HG02798 (cell line): Measurements from ENCODE around the gene DPH7.
"Not testable (repeated sequence)": the region's sequence is repeated elsewhere in the genome, so short reads cannot be mapped to it uniquely, and the experiment has no call there.

Source experiments
- ATAC-seq: cut with Tn5 transposase; IDR thresholded peaks from one replicate; pipeline ENCODE4 v1.9.1; 2021; ENCODE audit warnings: mild to moderate bottlenecking; ENCODE audit not compliant: unreplicated experiment, poor library complexity

DPH7 gene

GRCh38 chr9:137522746-137523455, 55.8 kb downstream of the DPH7 start:
- no peak for ATAC-seq

DNA sequence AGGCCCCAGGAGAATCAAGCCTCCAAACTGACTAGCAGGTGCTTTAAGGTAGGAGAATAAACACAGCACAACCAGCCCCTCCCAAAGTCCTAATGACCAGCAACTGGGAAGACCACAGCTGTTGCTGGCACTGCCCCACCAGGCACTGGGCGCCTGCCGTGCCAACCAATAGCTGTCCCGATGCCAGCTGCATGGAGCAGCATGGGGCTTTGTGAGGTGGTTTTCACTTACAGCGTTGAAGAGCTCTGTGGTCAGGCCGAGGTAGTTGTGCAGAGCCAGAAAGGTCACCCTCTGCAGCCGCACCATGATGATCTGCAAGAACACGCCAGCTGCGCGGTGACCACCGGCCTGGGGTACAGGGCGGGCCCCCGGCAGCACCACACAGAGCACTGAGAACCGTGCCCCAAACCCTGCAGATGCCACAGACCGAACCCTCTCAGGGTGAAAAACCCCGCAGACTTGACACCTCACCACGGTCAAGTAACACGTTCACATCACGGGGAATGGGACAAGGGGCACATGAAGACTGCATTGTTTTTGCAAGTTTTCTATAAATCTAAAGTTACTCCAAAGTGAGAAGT, 57.2 kb downstream of the DPH7 start:
- no peak for ATAC-seq

DNA sequence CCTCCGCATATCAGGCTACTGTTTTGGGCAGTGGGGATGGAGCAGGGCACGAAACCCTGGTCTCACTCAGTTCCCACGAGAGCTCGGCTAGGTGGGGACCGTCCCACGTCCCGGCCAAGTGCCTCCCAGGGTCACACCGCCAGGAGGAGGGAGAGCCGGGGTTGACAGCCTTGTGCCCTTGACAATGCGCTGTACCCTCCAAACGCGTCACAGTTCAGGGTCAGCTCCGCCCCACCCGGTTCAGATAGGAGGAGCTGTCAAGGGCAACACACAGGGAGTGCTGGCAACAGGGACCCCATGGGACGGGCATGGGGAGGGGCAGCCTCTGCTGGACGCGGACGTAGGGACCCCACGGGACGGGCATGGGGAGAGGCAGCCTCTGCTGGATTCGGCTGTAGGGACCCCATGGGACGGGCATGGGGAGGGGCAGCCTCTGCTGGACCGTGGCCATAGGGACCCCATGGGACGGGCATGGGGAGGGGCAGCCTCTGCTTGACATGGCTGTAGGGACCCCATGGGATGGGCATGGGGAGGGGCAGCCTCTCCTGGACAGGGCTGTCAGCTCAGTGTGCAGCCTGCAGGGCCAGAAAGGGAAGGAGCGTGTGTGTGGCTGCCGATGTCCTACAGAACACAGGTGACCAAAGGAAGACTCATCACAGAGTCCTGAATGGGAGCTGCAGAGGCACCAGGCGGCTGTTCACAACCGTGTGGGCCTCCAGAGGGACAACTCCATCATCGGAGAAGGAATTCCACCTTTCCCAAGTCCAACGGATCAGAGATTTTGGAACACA, 57.9 kb downstream of the DPH7 start:
- ATAC-seq = no peak

DNA sequence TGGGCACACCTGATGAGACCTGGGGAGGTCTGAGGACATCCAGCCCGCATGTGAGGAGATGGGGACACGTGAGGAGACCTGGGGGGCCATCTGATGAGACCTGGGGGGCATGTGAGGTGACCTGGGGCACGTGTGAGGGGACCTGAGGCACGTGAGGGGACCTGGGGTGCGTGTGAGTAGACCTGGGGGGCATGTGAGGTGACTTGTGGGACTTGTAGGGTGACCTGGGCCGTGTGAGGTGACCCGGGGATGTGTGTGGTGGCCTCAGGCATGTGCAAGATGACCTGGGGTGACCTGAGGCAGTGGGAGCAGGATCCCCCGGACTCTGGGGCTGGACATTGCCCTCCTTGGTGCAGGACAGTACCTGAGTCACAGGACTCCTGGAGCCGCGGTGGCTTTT, 59.2 kb downstream of the DPH7 start:
- no peak for ATAC-seq

DNA sequence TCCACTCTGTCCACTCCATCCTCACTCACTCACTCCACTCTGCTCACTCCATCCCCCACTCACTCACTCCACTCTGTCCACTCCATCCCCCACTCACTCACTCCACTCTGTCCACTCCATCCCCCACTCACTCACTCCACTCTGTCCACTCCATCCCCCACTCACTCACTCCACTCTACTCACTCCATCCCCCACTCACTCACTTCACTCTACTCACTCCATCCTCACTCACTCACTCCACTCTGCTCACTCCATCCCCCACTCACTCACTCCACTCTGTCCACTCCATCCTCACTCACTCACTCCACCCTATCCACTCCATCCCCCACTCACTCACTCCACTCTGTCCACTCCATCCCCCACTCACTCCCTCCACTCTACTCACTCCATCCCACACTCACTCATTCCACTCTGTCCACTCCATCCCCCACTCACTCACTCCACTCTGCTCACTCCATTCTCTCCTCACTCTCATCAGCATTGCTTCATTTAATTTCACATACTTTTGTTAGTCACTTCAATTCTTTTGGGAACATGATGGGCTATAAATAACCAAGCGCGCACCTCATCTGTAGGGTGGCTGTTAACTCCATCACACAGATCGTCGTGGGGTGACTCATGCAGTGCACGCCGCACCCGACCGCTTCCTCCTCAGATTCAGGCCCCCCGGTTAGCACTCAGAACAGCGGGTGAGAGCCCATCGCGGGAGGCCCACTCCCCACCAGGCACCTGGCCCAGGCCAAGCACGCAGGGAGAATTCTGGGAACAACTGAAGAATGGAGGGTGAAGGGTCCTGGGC, 59.9 kb downstream of the DPH7 start:
- not testable (repeated sequence) for ATAC-seq

GRCh38 chr9:137516144-137516917, 62.4 kb downstream of the DPH7 start:
- no peak for ATAC-seq

DNA sequence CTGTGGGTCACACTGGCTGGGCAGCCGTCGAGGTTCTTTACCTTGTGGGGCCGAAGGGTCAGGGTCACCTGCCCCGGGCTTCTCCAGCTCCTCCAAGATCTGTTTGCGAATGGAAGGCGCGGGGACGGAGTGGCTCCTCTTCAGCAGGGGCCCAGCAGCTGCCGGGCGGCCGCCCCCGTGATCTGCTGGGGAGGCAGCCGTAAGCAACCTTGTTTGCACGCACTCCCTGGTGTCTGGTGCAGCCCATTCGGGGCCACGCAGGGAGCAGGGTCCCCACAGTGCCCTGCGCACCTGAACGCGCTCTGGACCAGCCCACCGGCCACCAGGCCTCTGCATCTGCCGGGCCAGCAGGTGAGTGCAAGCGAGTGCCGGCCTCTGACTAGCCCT, 63.4 kb downstream of the DPH7 start:
- ATAC-seq = no peak

DNA sequence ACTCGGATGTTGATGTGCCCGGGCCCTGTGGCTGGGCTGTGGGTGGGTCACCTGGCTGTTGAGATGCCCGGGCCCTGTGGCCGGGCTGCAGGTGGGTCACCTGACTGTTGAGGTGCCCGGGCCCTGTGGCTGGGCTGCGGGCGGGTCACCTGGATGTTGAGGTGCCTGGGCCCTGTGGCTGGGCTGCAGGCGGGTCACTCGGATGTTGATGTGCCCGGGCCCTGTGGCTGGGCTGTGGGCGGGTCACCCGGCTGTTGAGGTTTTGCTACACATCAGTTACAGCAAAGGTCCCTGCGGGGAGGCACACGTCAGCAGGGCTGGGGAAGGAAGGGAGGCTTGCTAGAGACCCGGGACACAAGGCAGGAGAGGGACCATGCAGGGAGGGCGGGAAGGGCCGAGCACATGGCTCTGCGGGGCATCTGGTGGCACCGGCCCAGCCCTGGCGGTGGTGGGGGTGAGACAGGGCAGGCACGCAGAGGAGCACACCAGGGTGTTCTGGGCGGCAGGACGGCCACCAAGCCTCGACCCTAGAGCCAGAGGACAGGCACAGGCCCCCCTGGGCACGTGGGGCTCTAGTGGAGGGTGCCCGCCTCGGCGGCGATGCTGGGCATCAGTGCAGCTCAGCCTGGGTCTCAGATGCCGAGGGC, 63.9 kb downstream of the DPH7 start:
- ATAC-seq = no peak

GRCh38 chr9:137513801-137514570, 64.7 kb downstream of the DPH7 start:
- not testable (repeated sequence) for ATAC-seq

GRCh38 chr9:137513136-137513535, 65.6 kb downstream of the DPH7 start:
- ATAC-seq = not testable (repeated sequence)

GRCh38 chr9:137511758-137512463, 66.8 kb downstream of the DPH7 start:
- ATAC-seq = no peak

DNA sequence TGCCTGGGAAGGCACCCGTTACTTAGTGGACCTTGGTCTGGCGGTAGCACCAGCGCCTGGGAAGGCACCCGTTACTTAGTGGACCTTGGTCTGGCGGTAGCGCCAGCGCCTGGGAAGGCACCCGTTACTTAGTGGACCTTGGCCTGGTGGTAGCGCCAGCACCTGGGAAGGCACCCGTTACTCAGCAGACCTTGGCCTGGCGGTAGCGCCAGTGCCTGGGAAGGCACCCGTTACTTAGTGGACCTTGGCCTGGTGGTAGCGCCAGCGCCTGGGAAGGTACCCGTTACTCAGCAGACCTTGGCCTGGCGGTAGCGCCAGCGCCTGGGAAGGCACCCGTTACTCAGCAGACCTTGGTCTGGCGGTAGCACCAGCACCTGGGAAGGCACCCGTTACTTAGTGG, 67.6 kb downstream of the DPH7 start:
- not testable (repeated sequence) for ATAC-seq

- ATAC-seq = no peak
These were observed 69.5 kb downstream of the DPH7 start for GRCh38 chr9:137509198-137509597.

- no peak for ATAC-seq
These were observed 72.0 kb downstream of the DPH7 start for GRCh38 chr9:137506702-137507171.

GRCh38 chr9:137506274-137506673, 72.5 kb downstream of the DPH7 start:
- ATAC-seq = no peak

DNA sequence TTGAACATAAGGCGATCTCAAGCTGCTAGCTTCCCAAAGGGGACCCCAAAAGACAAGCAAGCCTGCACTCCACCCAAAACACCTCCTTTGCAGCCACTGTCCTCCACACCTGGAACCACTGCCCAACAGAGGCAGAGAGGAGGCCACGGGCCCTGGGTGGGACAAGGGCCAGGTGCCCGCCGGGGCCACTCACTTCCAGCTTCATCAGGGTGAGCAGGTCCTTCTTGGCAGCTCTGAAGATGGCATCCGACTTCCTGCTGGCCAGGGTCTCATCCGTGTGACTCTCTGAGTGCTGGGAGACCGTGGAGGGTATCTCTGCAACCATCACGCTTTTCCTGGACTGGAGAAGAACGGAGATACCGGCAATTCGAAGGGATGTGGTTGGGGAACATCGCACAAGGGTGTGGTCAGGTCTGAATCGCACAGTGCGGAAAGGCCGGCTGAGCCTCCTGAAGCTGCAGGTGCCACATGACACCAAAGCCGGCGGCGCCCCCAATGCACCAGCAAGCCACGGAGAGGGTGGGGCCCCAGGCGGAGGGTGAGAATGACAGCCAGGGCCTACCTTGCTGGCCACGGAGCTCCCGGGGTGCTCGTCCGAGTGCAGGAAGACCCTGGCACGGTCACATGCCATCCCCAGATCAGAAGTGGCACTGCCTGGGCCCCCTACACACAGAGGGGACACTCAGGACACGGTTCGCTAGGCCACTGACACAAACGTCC, 73.1 kb downstream of the DPH7 start:
- no peak for ATAC-seq
